Measurements from ENCODE around the gene SEC24B.
"Not testable (repeated sequence)": the region's sequence is repeated elsewhere in the genome, so short reads cannot be mapped to it uniquely, and the experiment has no call there.

The SEC24B gene

GRCh38 chr4:109496875-109497274, 63.3 kb downstream of the SEC24B start:
- no peak overlapping the region for H3K4me3 ChIP-seq (ENCODE audit: low read length)
- no peak for TF ChIP-seq CTCF (conservative IDR thresholded peaks at IDR 0.05; ENCODE audit: low read depth, low read length)
- no peak for DNase-seq (ENCODE audit: low read depth)

GRCh38 chr4:109497511-109497910, 63.9 kb downstream of the SEC24B start:
- no peak for TF ChIP-seq CTCF (conservative IDR thresholded peaks at IDR 0.05; ENCODE audit: low read depth, low read length)
- no peak for DNase-seq (ENCODE audit: low read depth)

GRCh38 chr4:109499513-109499912, 65.9 kb downstream of the SEC24B start:
- TF ChIP-seq CTCF (conservative IDR thresholded peaks at IDR 0.05; ENCODE audit: low read depth, low read length) = no peak
- H3K4me3 ChIP-seq (ENCODE audit: low read length) = no peak overlapping the region
- DNase-seq (ENCODE audit: low read depth) = no peak

More at GRCh38 chr4:109497511-109497910, 63.9 kb downstream of the SEC24B start:
- no peak overlapping the region for H3K4me3 ChIP-seq (ENCODE audit: low read length)

GRCh38 chr4:109506890-109507289, 73.3 kb downstream of the SEC24B start:
- no peak for DNase-seq (ENCODE audit: low read depth)
- H3K4me3 ChIP-seq (ENCODE audit: low read length) = no peak overlapping the region
- no peak for TF ChIP-seq CTCF (conservative IDR thresholded peaks at IDR 0.05; ENCODE audit: low read depth, low read length)

- no peak overlapping the region for H3K4me3 ChIP-seq (ENCODE audit: low read length)
- no peak for DNase-seq (ENCODE audit: low read depth)
- TF ChIP-seq CTCF (conservative IDR thresholded peaks at IDR 0.05; ENCODE audit: low read depth, low read length) = no peak
Measured at GRCh38 chr4:109510687-109511086, 77.1 kb downstream of the SEC24B start.

- no peak for DNase-seq (ENCODE audit: low read depth)
- no peak overlapping the region for H3K4me3 ChIP-seq (ENCODE audit: low read length)
- TF ChIP-seq CTCF (conservative IDR thresholded peaks at IDR 0.05; ENCODE audit: low read depth, low read length) = no peak
Measured at GRCh38 chr4:109511414-109511813, 77.8 kb downstream of the SEC24B start.

GRCh38 chr4:109513368-109513767, 79.8 kb downstream of the SEC24B start:
- not testable (repeated sequence) for H3K4me3 ChIP-seq (ENCODE audit: low read length); DNase-seq (ENCODE audit: low read depth)

- DNase-seq (ENCODE audit: low read depth) = no peak
- no peak overlapping the region for H3K4me3 ChIP-seq (ENCODE audit: low read length)
- TF ChIP-seq CTCF (conservative IDR thresholded peaks at IDR 0.05; ENCODE audit: low read depth, low read length) = no peak
Measured at GRCh38 chr4:109532182-109532581, 98.6 kb downstream of the SEC24B start.
